ENCODE results near the gene BCOR.

- TF ChIP-seq ZBTB26 (CRISPR knock-in tag; IDR thresholded peaks at IDR 0.05; ENCODE audit: borderline replicate concordance) = no peak
- no peak for TF ChIP-seq CHD4 (IDR thresholded peaks at IDR 0.05; ENCODE audit: borderline replicate concordance, low read length)
- TF ChIP-seq ZHX1 (CRISPR knock-in tag; IDR thresholded peaks at IDR 0.05; ENCODE audit: low read depth) = no peak
- TF ChIP-seq ZMYM4 (CRISPR knock-in tag; IDR thresholded peaks at IDR 0.05) = no peak
- no peak for TF ChIP-seq ZSCAN22 (CRISPR knock-in tag; IDR thresholded peaks at IDR 0.05)
- TF ChIP-seq CHCHD3 (CRISPR knock-in tag; IDR thresholded peaks at IDR 0.05) = no peak
- TF ChIP-seq CHD2 (IDR thresholded peaks at IDR 0.05; ENCODE audit: low read depth, low read length) = no peak
- no peak for TF ChIP-seq ZNF274 (CRISPR knock-in tag; IDR thresholded peaks at IDR 0.05)
- no peak for TF ChIP-seq MAFK (conservative IDR thresholded peaks at IDR 0.05 in 1 of 2, IDR thresholded peaks at IDR 0.05 in 1 of 2; ENCODE audit: low read length in 2 of 2)
- TF ChIP-seq KDM1A (CRISPR knock-in tag; IDR thresholded peaks at IDR 0.05) = no peak
Measured at GRCh38 chrX:40083120-40083978, 14.4 kb downstream of the BCOR start.
